ENCODE results near the gene TREX2.

Gene TREX2

GRCh38 chrX:153476666-153477363 is 31.0 kb upstream of the TREX2 start:
- in situ Hi-C loops (cut with MboI; ENCODE audit: low sequenced_read_pairs) = no loop called here

GRCh38 chrX:153475751-153476281 is 30.0 kb upstream of the TREX2 start:
- in situ Hi-C loops (cut with MboI; ENCODE audit: low sequenced_read_pairs) = no loop called here

- in situ Hi-C loops (cut with MboI; ENCODE audit: low sequenced_read_pairs) = no loop called here
Observed at GRCh38 chrX:153475271-153475670, 29.4 kb upstream of the TREX2 start.

- in situ Hi-C loops (cut with MboI; ENCODE audit: low sequenced_read_pairs) = no loop called here
Observed at GRCh38 chrX:153474718-153475117, 28.9 kb upstream of the TREX2 start.

- in situ Hi-C loops (cut with MboI; ENCODE audit: low sequenced_read_pairs) = no loop called here
Observed at GRCh38 chrX:153474266-153474665, 28.4 kb upstream of the TREX2 start.

- in situ Hi-C loops (cut with MboI; ENCODE audit: low sequenced_read_pairs) = no loop called here
Observed at GRCh38 chrX:153473126-153473525, 27.3 kb upstream of the TREX2 start.

GRCh38 chrX:153471663-153472280 is 25.9 kb upstream of the TREX2 start:
- in situ Hi-C loops (cut with MboI; ENCODE audit: low sequenced_read_pairs) = no loop called here

GRCh38 chrX:153470411-153471363 is 24.8 kb upstream of the TREX2 start, which contains the start of gene HAUS7:
Gene HAUS7 (minus strand): TSS chrX:153470576. CDS start chrX:153470557, 19 bp downstream.
- in situ Hi-C loops (cut with MboI; ENCODE audit: low sequenced_read_pairs) = no loop called here

GRCh38 chrX:153469811-153470410 is 24.1 kb upstream of the TREX2 start:
- in situ Hi-C loops (cut with MboI; ENCODE audit: low sequenced_read_pairs) = no loop called here

- in situ Hi-C loops (cut with MboI; ENCODE audit: low sequenced_read_pairs) = no loop called here
Observed at GRCh38 chrX:153468008-153468580, 22.2 kb upstream of the TREX2 start.

- in situ Hi-C loops (cut with MboI; ENCODE audit: low sequenced_read_pairs) = no loop called here
Observed at GRCh38 chrX:153465691-153466380, 20.0 kb upstream of the TREX2 start.

- in situ Hi-C loops (cut with MboI; ENCODE audit: low sequenced_read_pairs) = no loop called here
Observed at GRCh38 chrX:153464116-153464515, 18.3 kb upstream of the TREX2 start.

- in situ Hi-C loops (cut with MboI; ENCODE audit: low sequenced_read_pairs) = no loop called here
Observed at GRCh38 chrX:153463556-153463955, 17.7 kb upstream of the TREX2 start.

- in situ Hi-C loops (cut with MboI; ENCODE audit: low sequenced_read_pairs) = no loop called here
Observed at GRCh38 chrX:153463031-153463430, 17.2 kb upstream of the TREX2 start.

- in situ Hi-C loops (cut with MboI; ENCODE audit: low sequenced_read_pairs) = no loop called here
Observed at GRCh38 chrX:153462291-153462690, 16.4 kb upstream of the TREX2 start.

- in situ Hi-C loops (cut with MboI; ENCODE audit: low sequenced_read_pairs) = no loop called here
Observed at GRCh38 chrX:153460826-153461225, 15.0 kb upstream of the TREX2 start.

GRCh38 chrX:153459986-153460385 is 14.1 kb upstream of the TREX2 start:
- in situ Hi-C loops (cut with MboI; ENCODE audit: low sequenced_read_pairs) = no loop called here

- in situ Hi-C loops (cut with MboI; ENCODE audit: low sequenced_read_pairs) = no loop called here
Observed at GRCh38 chrX:153458476-153458875, 12.6 kb upstream of the TREX2 start.

- in situ Hi-C loops (cut with MboI; ENCODE audit: low sequenced_read_pairs) = no loop called here
Observed at GRCh38 chrX:153457827-153458466, 12.1 kb upstream of the TREX2 start.
